Measurements from ENCODE around the gene STPG3. TPM values are rescaled to one million over a fixed set of nuclear protein-coding genes. Genes with fewer than 3 reads are reported as not detected.

The STPG3 gene
- total RNA-seq, 1 donor from 2014 or later, result not detected

GRCh38 chr9:137245450-137246421, 5.3 kb upstream of the STPG3 start:
- Histone ChIP-seq H3K27me3 (no peaks in the 10 kb centered on the region), H3K4me1 (peaks cover 13 to 14% of the 10 kb centered on the region in 2 donors), H3K4me3 (no peak overlapping the region), H3K9me3 (no peaks in the 10 kb centered on the region), H3K36me3 (peaks cover 14 to 20% of the 10 kb centered on the region in 2 donors), H3K27ac (no peak overlapping the region)
- intact Hi-C loops (cut with DNase I), result no loop called here
- TF ChIP-seq CTCF (IDR thresholded peaks at IDR 0.05), result no peak
- no peak for DNase-seq (ENCODE audit: low spot score in 2 of 2)

GRCh38 chr9:137247135-137247915, 3.8 kb upstream of the STPG3 start:
- intact Hi-C loops (cut with DNase I), result no loop called here
- Histone ChIP-seq H3K27me3 (no peaks in the 10 kb centered on the region), H3K4me1 (peaks cover 8 to 9% of the 10 kb centered on the region in 2 donors), H3K9me3 (no peaks in the 10 kb centered on the region), H3K36me3 (peaks cover 12 to 17% of the 10 kb centered on the region in 2 donors), H3K4me3 (no peak overlapping the region), H3K27ac (no peak overlapping the region)
- DNase-seq (ENCODE audit: low spot score in 2 of 2), result no peak
- TF ChIP-seq CTCF (IDR thresholded peaks at IDR 0.05), result no peak

- Histone ChIP-seq H3K27me3 (no peaks in the 10 kb centered on the region), H3K4me1 (peaks cover 3 to 4% of the 10 kb centered on the region in 2 donors), H3K9me3 (no peaks in the 10 kb centered on the region), H3K27ac (no peak overlapping the region), H3K4me3 (no peak overlapping the region), H3K36me3 (peaks cover 7 to 12% of the 10 kb centered on the region in 2 donors)
- DNase-seq (ENCODE audit: low spot score in 2 of 2), result no peak
- TF ChIP-seq CTCF (IDR thresholded peaks at IDR 0.05), result no peak
- intact Hi-C loops (cut with DNase I), result no loop called here
Measured at GRCh38 chr9:137247916-137248175, 3.2 kb upstream of the STPG3 start.

- Histone ChIP-seq H3K4me3 (no peak overlapping the region), H3K27ac (no peak overlapping the region), H3K36me3 (no peaks in the 10 kb centered on the region), H3K9me3 (no peaks in the 10 kb centered on the region), H3K4me1 (peaks cover 3 to 7% of the 10 kb centered on the region in 2 donors), H3K27me3 (no peaks in the 10 kb centered on the region)
- intact Hi-C loops (cut with DNase I), result no loop called here
- DNase-seq (ENCODE audit: low spot score in 2 of 2), result no peak
- TF ChIP-seq CTCF (IDR thresholded peaks at IDR 0.05), result no peak
Measured at GRCh38 chr9:137250329-137251193, 525 bp upstream of the STPG3 start.

- Histone ChIP-seq H3K4me3 (no peak overlapping the region), H3K9me3 (no peaks in the 10 kb centered on the region), H3K36me3 (peaks cover 0 to 3% of the 10 kb centered on the region in 2 donors), H3K27ac (no peak overlapping the region), H3K27me3 (no peaks in the 10 kb centered on the region), H3K4me1 (peaks cover 10 to 17% of the 10 kb centered on the region in 2 donors)
- no peak for DNase-seq (ENCODE audit: low spot score in 2 of 2)
- intact Hi-C loops (cut with DNase I), result no loop called here
- no peak for TF ChIP-seq CTCF (IDR thresholded peaks at IDR 0.05)
Measured at GRCh38 chr9:137251490-137252268, 593 bp downstream of the STPG3 start.

All from ascending aorta (tissue), 2 donors.